ENCODE results near the gene ZNF774.

DNA sequence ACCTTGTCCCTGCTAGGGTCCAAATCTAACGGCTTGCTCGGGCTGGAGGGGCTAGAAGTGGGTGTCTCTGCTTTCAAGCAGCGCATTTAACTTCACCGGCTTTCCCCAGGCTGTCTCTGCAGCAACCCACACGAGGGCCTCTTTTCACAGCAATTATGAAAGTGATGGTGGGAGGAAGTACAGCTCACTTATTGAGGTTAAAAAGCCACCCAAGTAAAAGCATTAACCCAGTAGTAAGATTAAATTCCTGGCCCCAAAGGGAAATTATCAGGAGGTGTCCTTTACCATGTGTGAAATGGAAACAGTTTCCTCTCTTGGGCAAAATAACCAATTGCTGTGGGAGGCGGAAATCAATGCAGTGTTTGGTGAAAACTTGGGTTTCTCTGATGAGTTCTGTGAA lies 45.5 kb upstream of the ZNF774 start:
- TF ChIP-seq, protein P1, sequence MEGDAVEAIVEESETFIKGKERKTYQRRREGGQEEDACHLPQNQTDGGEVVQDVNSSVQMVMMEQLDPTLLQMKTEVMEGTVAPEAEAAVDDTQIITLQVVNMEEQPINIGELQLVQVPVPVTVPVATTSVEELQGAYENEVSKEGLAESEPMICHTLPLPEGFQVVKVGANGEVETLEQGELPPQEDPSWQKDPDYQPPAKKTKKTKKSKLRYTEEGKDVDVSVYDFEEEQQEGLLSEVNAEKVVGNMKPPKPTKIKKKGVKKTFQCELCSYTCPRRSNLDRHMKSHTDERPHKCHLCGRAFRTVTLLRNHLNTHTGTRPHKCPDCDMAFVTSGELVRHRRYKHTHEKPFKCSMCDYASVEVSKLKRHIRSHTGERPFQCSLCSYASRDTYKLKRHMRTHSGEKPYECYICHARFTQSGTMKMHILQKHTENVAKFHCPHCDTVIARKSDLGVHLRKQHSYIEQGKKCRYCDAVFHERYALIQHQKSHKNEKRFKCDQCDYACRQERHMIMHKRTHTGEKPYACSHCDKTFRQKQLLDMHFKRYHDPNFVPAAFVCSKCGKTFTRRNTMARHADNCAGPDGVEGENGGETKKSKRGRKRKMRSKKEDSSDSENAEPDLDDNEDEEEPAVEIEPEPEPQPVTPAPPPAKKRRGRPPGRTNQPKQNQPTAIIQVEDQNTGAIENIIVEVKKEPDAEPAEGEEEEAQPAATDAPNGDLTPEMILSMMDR (IDR thresholded peaks at IDR 0.05) = no peak
- no peak for TF ChIP-seq POLR2A (IDR thresholded peaks at IDR 0.05)
- TF ChIP-seq EP300 (IDR thresholded peaks at IDR 0.05) = no peak
- no peak for TF ChIP-seq POLR2AphosphoS5 (IDR thresholded peaks at IDR 0.05)
